GM19025 (cell line): ENCODE data around the gene ATAD3A.
A peak's percentile ranks its signal among the peaks of the same experiment; 100 is the strongest.
"Not testable (repeated sequence)": the region's sequence is repeated elsewhere in the genome, so short reads cannot be mapped to it uniquely, and the experiment has no call there.

Source experiments
- ATAC-seq: cut with Tn5 transposase; IDR thresholded peaks from one replicate; pipeline ENCODE4 v1.9.1; 2021; ENCODE audit warnings: mild to moderate bottlenecking, low read depth, moderate library complexity; ENCODE audit not compliant: unreplicated experiment

The ATAD3A gene

DNA sequence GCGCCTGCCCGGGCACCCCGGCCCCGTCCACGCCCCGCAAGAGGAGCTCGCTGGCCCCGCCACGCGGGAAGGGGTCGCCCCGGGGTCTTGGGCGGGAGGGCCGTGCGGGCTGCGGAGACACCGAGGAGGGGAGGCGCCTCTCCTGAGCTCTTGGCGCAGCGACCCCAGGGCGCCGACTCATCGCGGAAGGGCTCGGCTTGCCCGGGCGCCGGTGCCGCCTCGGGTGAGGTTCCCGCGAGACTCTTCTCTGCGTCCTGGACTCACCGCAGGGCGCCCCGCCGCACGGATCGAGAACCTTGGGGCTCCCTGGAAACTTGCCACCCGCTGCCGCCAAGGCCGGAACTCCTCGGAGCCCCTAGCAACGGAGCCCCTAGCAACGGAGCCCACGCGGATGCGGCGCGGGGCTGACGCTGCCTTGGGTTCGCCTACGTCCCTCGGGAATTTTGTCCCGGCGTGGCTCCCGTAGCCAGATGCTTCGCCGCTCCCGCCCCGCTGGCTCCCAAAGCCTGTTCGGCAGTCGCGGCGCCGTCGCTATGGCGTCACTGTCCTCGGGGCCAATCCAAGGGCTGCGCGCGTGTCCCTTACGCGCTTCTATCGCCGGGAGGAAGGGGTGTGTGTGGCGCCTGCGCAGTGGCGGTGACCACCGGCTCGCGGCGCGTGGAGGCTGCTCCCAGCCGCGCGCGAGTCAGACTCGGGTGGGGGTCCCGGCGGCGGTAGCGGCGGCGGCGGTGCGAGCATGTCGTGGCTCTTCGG is at the start of gene ATAD3A:
Gene ATAD3A (plus strand): TSS at position 630 of the 753 bp plus-strand sequence. CDS start 107 bp downstream, at position 737.
- peak; percentile 86 for ATAC-seq

DNA sequence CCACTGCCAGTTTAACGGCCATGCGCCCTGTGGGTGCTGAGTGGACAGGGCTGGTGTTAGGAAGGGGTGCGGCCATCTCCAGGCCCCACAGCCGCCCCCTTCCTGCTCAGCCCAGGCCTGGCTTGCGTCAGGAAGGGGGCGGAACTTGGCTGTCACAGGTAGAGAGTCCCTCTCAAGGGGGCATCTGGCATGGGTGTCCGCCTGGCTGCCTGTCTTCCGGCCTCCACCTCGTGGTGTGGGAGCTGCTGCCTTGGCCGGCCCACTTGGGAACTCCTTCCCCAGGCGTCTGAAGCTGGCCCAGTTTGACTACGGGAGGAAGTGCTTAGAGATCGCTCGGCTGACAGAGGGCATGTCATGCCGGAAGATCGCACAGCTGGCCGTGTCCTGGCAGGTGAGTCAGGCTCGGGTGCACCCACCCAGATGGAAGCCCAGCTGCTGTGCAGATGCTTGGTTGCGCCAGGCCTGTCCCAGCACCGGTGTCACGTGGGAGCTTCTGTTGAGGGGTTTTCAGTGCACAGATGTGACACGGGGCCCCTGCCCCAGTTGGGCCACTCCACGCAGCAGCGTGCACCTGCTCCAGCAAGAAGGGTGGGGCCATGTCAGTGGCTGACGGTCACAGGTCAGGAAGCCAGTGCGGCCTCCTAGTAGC is 49.5 kb upstream of the ATAD3A start:
- no peak for ATAC-seq

DNA sequence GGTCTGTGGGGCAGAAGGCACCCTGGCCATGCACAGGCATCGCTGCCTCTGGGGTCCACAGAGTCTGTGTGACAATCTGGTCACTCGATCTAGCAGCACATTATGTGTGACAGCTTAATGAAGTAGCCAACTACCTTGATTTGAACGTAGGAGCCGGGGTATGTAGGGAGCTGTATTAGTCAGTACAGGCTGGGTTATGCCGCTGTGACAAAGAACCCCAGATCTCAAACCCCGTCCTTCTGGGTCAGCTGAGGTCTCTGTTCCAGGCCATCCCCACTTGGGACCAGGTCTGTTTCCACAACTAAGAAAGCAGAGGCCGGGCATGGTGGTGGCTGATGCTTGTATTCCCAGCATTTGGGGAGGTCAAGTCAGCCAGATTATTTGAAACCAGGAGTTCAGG is 48.6 kb upstream of the ATAD3A start:
- ATAC-seq: no peak

DNA sequence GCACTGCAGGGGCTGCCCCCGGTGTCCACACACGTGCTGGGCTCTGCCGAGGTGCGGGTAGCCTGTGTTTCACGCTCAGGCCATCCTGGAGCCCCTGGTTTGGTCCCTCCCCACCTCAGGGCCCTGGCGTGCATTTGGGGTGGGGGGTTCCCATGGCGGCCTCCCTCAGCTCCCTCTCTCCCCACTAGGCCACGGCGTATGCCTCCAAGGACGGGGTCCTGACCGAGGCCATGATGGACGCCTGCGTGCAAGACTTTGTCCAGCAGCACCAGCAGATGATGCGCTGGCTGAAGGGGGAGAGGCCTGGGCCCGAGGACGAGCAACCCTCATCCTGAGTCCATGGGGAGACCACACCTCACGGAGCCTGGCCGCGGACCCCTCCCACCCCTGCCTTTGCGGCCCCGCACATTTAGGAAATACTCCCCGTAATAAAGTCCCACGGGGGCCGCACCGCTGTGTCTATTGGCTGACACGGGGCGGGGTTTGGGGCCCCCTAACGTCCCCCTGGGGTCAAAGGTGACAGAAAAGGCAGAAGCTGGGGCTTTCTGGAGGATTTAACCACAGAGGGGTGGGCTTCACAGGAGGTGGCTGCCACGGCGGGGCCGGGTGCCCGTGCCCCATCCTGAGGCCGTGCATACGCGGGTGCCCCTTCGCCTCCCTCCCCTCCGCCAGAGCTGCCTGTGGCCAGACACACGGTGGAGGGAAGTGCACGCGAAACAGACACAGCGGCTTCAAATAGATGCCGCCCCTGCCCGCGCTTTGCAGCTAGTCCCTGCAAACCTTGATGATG is 43.6 kb upstream of the ATAD3A start:
- not testable (repeated sequence) for ATAC-seq

DNA sequence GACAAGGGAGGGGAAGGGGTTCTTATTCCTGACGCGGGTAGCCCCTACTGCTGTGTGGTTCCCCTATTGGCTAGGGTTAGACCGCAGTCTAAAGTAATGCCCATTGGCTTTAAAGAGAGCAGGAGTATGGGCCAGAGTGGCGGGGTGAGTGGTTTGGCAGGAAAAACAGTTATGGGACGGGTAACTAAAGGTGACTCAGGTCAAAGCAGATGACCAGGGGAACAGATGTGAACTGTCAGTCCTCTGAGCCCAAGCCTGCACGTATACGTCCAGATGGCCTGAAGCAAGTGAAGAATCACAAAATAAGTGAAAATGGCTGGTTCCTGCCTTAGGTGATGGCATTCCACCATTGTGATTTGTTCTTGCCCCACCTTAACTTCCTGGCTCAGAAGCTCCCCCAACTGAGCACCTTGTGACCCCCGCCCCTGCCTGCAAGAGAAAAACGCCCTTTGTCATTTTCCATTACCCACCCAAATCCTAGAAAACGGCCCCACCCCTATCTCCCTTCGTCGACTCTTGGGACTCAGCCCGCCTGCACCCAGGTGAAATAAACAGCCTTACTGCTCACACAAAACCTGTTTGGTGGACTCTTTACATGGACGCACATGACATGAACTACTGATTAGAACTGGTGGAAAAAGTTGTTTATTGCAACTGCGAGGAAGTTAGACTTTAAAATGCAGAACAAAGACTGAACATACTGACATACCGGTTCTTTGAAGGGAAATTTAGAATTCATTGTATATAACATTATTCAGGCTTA is 41.2 kb upstream of the ATAD3A start:
- no peak for ATAC-seq

DNA sequence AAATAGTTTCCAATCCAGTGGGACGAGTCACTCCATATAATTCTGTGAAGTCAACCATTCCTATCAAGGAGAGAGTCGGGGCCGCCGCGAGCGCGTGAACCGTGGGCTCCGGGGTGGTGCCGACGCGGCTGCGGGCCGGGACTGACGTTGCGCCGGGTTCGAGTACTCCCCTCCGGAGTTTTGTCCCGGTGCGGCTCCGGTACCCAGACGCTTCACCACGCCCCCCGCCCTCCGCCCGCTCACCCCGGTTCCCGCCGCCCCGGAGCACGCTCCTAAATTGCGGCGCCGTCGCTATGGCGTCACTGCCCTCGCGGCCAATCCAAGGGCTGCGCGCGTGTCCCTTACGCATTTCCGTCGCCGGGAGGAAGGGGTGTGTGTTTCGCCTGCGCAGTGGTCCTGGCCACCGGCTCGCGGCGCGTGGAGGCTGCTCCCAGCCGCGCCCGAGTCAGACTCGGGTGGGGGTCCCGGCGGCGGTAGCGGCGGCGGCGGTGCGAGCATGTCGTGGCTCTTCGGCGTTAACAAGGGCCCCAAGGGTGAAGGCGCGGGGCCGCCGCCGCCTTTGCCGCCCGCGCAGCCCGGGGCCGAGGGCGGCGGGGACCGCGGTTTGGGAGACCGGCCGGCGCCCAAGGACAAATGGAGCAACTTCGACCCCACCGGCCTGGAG is 40.4 kb upstream of the ATAD3A start, which contains the start of gene ATAD3B:
Gene ATAD3B (plus strand): TSS at position 377 of the 664 bp plus-strand sequence. CDS start 120 bp downstream, at position 497.
- ATAC-seq: peak; percentile 94

DNA sequence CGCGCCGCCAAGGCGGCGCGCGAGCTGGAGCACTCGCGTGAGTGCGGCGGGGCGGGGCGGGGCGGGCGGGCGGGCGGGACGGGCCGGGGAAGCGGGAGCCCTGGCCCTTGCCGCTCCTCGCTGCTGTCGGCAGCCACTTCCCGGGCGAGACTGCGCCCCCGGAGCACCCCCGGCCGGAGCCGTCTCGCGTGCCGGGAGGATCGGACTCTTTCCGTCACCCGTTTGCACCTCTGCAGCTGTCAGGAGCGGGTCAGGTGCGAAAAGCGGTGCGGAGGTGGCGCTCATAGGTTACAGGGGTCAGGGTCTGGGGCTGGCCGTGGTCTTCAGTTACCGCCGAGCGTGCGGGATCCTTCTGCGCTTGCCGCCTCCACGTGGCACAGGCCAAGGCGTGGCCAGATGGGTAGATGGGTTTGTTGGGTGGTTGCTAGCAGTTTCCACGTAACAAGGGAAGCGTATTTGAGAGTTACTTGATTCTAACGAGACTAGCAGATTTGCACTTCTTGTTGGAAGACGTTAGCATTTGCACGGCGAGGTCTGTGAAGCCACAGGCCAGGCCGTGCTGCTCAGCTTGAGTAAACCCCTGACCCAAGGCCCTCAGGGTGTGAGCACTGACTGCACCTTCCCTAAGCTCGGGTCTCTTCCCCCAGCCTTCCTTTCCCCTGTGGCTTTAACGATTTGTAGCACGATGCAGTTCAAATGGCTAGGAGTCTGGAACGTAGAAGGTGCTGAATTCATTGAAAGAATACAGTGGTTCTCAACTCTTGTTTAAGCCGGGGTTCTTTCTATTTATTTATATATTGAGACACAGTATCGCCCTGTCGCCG is 39.7 kb upstream of the ATAD3A start:
- peak; percentile 16 for ATAC-seq

DNA sequence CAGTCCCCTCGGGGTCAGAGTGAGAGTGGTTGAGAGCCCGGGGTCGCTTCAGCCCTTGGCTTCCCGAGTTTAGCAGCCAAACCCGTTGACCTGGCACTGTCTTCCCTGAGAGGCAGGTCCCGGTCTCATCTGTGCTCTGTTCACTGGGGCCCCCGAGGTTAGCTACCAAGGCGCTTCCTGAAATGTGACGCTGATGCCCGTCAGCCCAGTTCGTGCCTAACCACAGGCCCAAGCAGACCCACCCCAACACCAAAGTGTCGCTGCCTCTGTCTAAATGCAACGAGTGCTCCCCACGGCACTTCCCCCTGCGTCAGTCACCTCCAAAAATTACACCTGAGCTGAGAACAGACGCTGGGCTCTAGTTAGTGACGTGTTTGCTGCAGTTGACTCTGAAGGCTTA is 36.0 kb upstream of the ATAD3A start:
- ATAC-seq: not testable (repeated sequence)

DNA sequence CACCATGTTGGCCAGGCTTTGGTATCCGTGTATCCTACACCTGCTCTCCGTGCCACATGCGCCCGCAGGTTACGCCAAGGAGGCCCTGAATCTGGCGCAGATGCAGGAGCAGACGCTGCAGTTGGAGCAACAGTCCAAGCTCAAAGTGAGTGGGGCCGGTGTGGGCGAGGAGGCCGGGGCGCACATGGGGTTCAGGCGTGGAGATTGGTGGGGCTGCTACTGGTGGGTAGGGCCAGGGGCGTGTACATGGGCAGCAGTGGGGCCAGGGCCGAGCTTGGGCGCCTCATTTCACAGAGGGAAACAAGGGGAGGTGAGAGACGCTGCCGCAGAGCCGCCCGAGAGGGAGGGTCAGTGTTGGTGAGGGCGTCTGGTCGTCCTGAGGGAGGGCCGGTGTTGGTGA is 34.8 kb upstream of the ATAD3A start:
- ATAC-seq: no peak

DNA sequence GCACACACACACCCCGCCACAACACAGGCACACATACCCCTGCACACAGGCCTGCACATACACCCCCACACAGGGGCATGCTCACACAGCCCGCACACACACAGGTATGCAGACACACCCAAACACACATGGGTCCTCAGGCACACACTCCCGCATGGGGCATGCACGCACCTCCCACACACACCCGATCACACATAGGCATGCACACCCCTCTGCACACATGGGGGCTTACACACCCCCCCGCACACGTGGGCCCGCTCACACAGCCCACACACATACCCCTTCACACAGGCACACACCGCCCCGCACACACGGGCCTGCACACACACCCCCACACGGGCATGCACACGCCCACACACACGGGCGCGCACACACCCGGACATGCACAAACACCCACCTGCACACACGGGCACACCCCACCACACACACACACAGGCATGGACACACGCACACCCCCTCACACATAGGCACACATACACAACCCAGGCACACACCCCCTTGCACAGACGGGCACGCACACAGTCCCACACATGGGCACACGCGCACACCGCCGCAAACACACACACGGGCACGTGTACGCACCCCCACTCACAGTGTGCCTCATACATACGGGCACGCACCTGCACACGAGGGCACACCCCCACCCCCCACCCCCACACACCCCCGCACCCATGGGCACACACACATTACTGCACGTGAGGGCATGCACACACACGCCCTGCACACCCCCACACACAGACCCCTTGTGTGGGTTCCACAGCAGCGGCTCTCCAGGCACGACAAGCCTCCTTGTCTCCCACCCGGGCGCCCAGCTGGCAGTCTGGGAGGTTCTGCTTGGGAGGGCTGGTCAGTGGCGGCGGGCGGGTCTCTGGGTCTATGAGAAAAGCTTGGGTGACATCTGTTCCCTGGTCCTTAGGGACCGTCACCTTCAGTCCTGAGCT is 32.1 kb upstream of the ATAD3A start:
- no peak for ATAC-seq

DNA sequence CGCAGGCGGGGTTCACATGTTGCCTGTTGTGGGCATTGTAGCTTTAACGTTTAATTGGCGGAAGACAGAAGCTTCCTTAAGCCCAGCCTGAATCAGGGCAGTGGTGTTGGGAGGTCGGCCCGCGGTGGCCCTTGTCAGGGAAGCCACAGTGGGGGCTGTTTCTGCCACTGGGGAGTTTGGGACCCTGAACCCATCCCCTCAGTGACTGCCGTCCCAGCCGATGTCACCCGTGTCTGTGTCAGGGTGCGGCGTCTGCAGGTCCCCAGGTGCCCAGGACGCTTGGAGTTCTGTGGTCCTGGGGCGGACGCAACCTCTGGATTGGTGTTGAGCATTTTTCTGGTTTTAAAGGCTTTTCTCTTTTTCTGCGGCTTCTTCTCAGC is 31.5 kb upstream of the ATAD3A start:
- ATAC-seq: not testable (repeated sequence)

DNA sequence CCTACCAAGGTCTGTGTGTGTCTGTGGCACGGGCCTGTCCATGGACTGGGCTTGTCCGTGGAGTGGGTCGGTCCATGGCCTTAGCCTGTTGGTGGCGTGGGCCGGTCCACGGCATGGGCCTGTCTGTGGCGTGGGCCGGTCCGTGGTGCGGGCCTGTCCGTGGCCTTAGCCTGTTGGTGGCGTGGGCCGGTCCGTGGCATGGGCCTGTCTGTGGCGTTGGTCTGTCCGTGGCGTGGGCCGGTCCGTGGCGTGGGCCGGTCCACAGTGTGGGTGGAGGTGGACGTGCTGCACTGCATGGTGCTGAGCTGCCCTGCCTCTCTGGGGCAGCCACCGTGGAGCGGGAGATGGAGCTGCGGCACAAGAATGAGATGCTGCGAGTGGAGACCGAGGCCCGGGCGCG is 30.2 kb upstream of the ATAD3A start:
- not testable (repeated sequence) for ATAC-seq

DNA sequence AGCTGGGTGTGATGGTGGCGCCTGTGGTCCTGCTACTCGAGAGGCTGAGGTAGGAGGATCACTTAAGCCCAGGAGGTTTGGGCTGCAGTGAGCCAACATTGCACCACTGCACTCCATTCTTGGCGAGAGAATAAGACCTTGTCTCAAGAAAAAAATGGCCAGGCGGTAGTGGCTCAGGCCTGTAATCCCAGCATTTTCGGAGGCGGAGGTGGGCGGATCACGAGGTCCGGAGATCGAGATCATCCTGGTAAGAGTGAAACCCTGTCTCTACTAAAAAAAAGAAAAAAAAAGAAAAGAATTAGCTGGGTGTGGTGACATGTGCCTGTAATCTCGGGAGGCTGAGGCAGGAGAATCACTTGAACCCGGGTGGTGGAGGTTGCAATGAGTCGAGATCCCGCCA is 29.1 kb upstream of the ATAD3A start:
- no peak for ATAC-seq

DNA sequence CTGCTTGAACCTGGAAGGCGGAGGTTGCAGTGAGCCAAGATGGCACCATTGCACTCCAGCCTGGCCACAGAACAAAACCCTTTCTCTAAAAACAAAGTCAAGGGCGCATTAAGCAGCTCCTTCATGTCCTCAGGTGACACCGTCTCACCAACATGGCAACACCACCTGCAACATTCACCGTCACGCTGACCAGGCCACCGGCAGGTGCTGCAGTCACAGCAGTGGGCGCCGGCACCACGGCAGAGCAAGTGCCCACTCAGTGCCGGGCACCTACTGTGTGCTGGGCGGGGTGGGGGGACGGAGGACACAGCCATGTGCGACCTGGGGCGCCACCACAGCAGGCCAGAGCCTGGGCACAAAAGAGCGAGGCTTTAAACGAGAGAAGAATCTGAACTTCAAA is 28.2 kb upstream of the ATAD3A start:
- ATAC-seq: no peak

DNA sequence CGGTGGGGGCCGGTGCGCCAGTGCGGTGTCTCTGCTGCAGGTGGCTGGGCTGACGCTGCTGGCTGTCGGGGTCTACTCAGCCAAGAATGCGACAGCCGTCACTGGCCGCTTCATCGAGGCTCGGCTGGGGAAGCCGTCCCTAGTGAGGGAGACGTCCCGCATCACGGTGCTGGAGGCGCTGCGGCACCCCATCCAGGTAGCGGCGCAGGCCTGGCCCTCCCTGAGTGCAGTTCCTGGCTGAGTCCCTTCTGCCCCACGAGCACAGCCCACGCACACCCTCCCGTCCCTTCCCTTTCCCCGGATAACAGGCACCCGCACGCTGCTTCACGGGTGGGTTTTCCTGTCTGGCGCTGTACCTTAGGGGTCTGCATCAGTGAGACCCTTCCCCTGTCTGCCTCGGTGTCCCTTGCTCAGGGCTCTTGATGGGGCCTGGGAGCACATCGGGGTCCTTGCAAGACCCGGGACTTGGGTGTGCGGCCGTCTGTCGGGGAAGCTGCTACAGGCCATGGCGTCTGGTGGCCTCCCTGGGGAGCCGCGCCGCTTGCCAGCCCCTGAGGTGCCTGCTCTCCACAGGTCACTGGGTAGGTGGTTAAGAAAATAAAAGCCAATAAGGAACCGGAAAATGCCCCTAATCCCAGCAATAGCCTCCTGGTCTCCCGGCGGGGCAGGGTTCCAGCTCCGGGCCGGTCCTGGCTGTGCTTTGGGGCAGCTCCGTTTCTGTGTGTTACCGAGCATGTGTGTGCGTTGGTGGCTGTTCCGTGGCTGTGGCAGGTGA is 26.8 kb upstream of the ATAD3A start:
- ATAC-seq: not testable (repeated sequence)

DNA sequence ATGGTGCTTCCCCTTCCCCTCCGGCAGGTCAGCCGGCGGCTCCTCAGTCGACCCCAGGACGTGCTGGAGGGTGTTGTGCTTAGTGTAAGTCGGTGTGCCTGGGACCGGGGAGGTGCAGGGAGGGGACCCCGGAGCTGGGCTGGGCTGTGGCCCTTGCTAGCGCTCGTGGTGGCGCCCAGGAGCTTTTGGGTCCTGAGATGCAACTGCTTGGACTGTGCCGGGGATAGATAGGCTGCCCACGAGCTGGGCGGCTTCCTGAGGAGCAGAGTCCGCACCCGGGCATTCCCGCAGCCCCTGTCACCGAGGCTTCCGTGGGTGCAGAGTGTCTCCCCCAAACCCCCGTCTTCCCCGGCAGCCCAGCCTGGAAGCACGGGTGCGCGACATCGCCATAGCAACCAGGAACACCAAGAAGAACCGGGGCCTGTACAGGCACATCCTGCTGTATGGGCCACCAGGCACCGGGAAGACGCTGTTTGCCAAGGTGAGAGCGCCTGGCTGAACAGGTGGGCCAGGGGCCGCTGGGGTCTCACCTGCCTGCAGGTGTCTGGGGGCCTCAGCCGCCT is 26.1 kb upstream of the ATAD3A start:
- ATAC-seq: not testable (repeated sequence)

DNA sequence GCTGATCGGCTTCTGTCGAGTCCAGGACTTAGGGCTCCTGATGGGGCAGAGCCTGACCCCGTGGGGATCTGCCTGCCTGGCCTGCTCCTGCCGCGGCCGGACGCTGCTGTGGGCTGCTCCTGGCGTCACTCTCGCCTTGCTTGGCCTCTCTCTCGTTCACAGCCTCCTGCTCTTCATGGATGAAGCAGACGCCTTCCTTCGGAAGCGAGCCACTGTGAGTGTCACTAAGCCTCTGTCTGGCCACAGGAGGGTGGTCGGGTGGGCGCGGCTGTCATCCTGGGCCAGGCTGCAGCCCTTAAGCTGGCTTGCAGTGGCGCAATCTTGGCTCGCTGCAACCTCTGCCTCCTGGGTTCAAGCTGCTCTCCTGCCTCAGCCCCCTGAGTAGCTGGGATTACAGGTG is 24.3 kb upstream of the ATAD3A start:
- no peak for ATAC-seq
